GM12892 (cell line): ENCODE data around the gene VRTN.
"Not testable (repeated sequence)": the region's sequence is repeated elsewhere in the genome, so short reads cannot be mapped to it uniquely, and the experiment has no call there.

Source experiments
- DNase-seq: peaks from one replicate; pipeline ENCODE4 v3.0.0; 2011; ENCODE audit not compliant: insufficient read length
- FAIRE-seq: peaks from 2 replicates; lab custom pipeline; 2011; peaks lifted over from hg19 to GRCh38; lab: Jason Lieb, UNC
- POLR2A ChIP-seq: IDR thresholded peaks from 2 replicates; pipeline ENCODE4 v1.6.1; 2011; ENCODE audit warnings: low read depth, low read length, control low read depth
- POLR2AphosphoS5 ChIP-seq: IDR thresholded peaks from 2 replicates; pipeline ENCODE4 v1.6.1; 2011; ENCODE audit warnings: low read depth, low read length, control low read depth
- TAF1 ChIP-seq: IDR thresholded peaks from 2 replicates; pipeline ENCODE4 v1.6.1; 2011; ENCODE audit warnings: low read depth, mild to moderate bottlenecking, control low read depth, low read length, borderline replicate concordance

The VRTN gene

DNA sequence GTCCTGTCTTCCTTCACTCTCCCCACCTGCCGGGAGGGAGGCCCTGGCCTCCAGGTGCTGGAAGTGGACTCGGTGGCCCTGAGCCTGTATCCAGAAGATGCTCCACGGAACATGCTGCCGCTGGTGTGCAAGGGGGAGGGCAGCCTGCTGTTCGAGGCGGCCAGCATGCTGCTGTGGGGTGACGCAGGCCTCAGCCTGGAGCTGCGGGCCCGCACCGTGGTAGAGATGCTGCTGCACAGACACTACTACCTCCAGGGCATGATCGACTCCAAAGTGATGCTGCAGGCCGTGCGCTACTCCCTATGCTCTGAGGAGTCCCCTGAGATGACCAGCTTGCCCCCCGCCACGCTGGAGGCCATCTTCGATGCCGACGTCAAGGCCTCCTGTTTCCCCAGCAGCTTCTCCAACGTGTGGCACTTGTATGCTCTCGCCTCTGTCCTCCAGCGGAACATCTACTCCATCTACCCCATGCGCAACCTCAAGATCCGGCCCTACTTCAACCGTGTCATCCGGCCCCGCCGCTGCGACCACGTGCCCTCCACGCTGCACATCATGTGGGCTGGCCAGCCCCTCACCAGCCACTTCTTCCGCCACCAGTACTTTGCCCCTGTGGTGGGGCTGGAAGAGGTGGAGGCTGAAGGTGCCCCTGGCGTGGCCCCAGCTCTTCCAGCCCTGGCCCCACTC lies 8.8 kb downstream of the VRTN start:
- TF ChIP-seq TAF1: no peak
- no peak for TF ChIP-seq POLR2A
- TF ChIP-seq POLR2AphosphoS5: no peak
- DNase-seq (no peak), FAIRE-seq (no peak)

DNA sequence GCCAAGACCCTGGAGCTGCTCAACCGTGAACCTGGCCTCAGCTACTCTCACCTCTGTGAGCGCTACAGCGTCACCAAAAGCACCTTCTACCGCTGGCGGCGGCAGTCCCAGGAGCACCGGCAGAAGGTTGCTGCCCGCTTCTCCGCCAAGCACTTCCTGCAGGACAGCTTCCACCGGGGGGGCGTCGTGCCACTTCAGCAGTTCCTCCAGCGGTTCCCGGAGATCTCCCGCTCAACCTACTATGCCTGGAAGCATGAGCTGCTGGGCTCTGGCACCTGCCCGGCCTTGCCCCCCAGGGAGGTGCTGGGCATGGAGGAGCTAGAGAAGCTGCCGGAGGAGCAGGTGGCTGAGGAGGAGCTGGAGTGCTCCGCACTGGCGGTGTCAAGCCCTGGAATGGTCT lies 9.3 kb downstream of the VRTN start:
- no peak for FAIRE-seq
- TF ChIP-seq POLR2A (no peak), TAF1 (no peak), POLR2AphosphoS5 (no peak)

DNA sequence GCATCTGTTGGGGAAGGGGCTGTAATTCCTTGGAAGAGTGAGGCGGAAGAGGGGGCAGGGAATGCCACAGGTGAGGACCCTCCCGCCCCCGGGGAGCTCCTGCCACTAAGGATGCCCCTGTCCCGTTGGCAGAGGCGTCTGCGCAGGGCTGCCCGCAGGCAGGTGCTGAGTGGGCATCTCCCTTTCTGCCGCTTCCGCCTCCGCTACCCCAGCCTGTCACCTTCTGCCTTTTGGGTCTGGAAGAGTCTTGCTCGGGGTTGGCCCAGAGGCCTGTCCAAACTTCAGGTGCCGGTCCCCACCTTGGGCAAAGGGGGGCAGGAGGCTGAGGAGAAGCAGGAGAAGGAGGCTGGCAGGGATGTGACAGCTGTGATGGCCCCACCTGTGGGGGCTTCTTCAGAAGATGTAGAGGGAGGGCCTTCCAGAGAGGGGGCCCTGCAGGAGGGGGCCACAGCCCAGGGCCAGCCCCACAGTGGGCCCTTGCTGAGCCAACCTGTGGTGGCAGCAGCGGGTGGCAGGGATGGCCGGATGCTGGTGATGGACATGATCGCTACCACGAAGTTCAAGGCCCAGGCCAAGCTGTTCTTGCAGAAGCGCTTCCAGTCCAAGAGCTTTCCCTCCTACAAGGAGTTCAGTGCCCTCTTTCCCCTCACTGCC lies 10.0 kb downstream of the VRTN start:
- TF ChIP-seq POLR2AphosphoS5 (no peak), POLR2A (no peak), TAF1 (no peak)
- FAIRE-seq: no peak
- no peak for DNase-seq

More for the DNA sequence above, 9.3 kb downstream of the VRTN start:
- no peak for DNase-seq

DNA sequence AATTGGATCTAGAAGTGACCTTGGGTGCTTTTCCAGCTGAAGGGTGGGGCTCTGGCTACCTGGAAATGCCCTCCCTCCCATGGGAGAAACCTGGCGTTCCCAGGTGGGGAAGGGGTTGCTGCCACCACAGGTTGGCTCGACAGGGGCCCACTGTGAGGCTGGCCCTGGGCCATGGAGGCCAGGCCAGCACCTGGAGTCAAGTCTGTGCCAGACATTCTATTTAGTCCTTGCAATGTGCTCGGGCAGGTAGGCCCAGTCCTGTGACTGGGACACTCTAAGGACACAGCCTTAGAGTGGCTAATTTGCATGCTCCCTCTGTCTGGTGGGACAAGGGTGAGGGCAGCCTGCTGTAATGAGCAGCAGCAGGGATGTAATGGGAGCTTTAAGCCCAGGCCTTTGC lies 11.9 kb downstream of the VRTN start:
- DNase-seq (no peak), FAIRE-seq (no peak)
- no peak for TF ChIP-seq POLR2AphosphoS5

DNA sequence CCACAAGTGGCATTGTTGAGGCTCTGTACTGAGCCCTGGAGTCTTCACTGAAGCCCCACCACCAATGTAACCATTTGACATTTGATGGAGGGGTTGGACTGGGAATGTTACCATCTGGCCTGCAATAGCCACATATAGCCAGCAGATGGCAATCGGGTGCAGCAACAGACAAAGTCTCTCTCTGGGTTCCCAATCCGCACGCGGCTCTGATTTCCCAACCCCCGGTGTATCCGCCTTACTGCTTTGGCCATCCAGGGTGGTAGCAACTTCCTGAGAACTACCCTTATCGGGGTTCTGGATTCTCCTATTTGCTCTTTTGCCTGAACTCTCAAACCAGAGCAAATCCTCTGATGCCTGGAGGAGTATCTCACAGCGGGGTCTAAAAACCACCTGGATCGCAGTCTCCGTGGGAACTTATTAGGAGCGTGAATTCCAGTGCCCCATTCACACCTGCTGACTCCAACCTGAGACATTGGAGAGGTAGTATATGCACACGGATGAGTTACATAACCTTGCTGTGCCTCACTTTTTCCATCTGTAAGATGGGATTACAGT lies 14.2 kb downstream of the VRTN start:
- TF ChIP-seq POLR2AphosphoS5 (no peak), POLR2A (no peak), TAF1 (no peak)
- peak; percentile 51 for DNase-seq
- FAIRE-seq: peak; percentile 92

DNA sequence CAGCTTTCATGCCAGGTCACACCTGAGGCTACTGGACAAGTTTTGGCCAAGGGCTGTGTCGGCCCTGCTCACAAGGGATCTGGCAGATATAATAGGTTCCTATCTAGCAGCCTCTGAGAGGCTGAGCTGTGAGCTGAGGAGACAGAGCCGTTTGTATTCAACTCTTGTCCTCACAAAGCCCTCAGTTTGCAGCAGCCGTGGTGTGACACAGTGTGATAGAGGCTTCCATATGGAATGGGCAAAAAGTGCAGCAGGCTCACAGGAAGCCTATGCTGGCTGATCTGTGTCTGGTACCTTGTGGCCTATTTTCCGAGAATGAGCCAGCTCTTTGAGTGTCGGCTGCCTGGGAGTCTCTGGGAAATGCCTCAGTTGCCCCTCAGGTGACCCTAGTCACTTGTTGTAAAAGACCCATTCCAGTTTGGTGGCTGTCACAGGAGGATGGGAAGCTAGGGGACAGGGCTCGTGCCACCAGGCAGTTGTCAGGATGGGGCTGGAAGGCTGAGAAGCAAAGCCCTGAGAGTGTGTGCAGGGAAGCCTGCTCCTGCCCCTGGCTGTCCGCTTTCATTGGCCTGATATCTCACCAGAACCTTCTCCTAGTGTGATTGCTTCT lies 16.1 kb downstream of the VRTN start:
- no peak for TF ChIP-seq POLR2AphosphoS5
- TF ChIP-seq POLR2A: no peak
- no peak for TF ChIP-seq TAF1
- FAIRE-seq: no peak
- DNase-seq: no peak

DNA sequence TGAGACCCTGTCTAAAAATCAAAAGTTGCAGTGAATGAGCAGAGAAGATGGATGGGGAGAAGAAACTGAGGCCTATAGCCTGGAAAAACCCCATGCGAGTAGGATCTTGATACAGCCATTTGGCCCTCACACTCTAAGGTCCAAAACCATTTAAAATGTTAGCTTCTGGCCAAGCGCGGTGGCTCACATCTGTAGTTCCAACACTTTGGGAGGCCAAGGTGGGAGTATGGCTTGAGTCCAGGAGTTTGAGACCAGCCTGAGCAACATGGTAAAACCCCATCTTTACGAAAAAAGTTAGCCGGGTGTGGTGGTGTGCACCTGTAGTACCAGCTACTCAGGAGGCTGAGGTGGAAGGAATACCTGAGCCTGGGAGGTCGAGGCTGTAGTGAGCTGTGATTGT lies 19.8 kb downstream of the VRTN start:
- no peak for TF ChIP-seq POLR2AphosphoS5
- TF ChIP-seq POLR2A: no peak
- TF ChIP-seq TAF1: no peak
- DNase-seq (no peak), FAIRE-seq (no peak)

DNA sequence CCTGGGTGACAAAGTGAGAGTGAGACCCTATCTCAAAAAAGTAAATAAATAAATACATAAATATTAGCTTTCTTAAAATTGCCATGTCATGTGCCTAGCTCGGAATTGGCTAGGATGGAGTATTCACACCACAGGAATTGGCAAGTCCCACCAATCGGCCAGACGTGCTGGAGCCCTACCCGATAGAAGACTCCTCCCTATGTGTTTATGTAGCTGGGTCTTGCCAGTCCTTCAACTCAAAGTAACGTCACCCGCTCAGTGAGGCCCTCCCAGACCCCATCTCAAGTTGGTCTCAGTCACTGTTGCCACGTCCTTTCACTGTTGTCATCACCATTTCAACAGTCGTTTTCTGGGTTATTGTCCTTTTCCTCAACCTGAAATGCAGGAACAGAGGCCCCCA lies 20.2 kb downstream of the VRTN start:
- no peak for FAIRE-seq
- no peak for DNase-seq
- TF ChIP-seq POLR2A (no peak), TAF1 (no peak), POLR2AphosphoS5 (no peak)

DNA sequence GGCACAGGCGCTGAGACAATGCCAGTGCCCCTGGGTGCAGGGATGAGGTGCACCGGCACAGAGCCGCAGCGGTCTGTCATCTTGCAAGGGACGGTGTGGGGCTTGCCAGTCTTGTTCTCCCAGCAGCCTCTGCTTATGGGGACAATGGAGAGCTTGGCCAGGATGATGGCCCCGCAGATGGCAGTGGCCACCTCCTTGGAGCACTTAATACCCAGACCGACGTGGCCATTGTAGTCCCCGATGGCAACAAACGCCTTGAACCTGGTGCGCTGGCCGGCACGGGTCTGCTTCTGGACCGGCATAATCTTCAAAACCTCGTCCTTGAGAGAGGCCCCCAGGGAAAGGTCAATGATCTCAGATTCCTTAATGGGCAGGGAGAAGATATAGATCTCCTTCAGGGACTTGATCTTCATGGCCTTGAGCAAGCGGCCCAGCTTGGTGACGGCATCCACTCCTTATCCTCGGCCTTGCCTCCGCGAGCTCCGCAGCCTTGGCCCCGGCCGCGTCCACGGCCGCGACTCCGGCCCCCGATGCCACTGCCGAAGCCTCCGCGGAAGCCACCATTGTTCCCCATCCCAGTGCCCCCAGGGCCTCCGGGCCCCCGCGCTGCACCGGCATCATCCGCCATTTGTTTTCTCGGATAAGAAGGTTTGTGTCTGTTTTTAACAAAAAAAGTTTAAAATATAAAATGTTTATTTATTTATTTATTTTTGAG lies 29.9 kb downstream of the VRTN start:
- no peak for TF ChIP-seq POLR2A
- no peak for TF ChIP-seq TAF1
- no peak for TF ChIP-seq POLR2AphosphoS5
- DNase-seq (no peak), FAIRE-seq (no peak)

DNA sequence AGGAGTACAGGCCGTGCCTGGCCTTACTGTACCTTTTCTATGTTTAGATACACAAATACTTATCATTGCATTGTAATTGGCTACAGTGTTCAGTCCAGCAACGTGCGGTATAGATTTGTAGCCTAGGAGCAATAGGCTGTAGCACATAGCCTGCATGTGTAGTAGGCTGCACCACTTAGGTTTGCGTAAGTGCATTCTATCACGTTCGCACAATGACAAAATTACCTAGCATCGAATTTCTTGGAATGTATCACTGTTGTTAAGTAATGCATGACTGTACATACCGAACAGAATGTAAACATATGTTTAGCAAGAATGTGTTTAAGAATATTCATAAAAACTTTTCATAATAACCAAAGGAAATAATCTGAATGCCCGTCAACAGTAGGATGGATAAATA lies 31.9 kb downstream of the VRTN start:
- FAIRE-seq (no peak), DNase-seq (no peak)
- TF ChIP-seq TAF1 (no peak), POLR2A (no peak), POLR2AphosphoS5 (no peak)

DNA sequence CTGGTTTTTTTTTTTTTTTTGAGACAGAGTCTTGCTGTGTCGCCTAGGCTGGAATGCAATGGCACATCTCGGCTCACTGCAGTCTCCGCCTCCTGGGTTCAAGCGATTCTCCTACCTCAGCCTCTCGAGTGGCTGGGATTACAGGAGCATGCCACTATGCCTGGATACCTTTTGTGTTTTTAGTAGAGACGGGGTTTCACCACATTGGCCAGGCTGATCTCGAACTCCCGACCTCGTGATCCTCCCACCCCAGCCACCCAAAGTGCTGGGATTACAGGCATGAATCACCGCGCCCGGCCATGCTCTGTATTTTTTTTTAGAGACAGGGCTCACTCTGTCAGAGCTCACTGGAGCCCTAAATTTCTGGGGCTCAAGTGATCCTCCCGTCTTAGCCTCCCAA lies 32.6 kb downstream of the VRTN start:
- DNase-seq: no peak
- FAIRE-seq: no peak

DNA sequence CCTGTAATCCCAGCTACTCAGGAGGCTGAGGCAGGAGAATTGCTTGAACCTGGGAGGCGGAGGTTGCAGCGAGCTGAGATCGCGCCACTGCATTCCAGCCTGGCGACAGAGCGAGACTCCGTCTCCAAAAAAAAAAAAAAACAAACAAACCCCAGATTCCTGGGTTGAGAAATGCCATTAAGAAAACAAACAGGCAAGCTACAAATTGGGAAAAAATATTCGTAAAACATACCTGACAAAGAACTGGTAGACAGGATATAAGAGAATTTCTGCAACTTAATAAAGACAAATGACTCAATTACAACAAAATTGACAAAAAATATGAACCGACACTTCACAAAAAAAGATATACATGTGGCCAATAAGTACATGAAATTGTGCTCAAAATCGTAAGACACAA lies 33.3 kb downstream of the VRTN start:
- DNase-seq, FAIRE-seq: not testable (repeated sequence)

More for the DNA sequence above, 32.6 kb downstream of the VRTN start:
- no peak for TF ChIP-seq POLR2AphosphoS5
- TF ChIP-seq TAF1: no peak
- TF ChIP-seq POLR2A: no peak
